ENCODE measurements around the gene LYPLAL1. TPM values are rescaled to one million over a fixed set of nuclear protein-coding genes. Genes with fewer than 3 reads are reported as not detected.

The LYPLAL1 gene
- total and polyA plus RNA-seq, 3 donors from 2014 or later, result 20.8 to 33.8 (median 26.5) TPM

- H3K4me3 ChIP-seq, result no peak overlapping the region
- TF ChIP-seq CTCF (IDR thresholded peaks at IDR 0.05) (no peak), POLR2A (IDR thresholded peaks at IDR 0.05) (no peak)
- no peaks in the 10 kb centered on the region for H3K27me3 ChIP-seq
- no peaks in the 10 kb centered on the region for H3K36me3 ChIP-seq (ENCODE audit: low read depth, missing control alignments)
- 87 to 90% methylated on average over 2 of the region's 2 CpGs for WGBS, 2 donors
- intact Hi-C loops (cut with DNase I; ENCODE audit: low total_unique reads), result no loop called here
- no peaks in the 10 kb centered on the region for H3K9me3 ChIP-seq
- H3K4me1 ChIP-seq, result no peaks in the 10 kb centered on the region
- no peak for DNase-seq
- no peak overlapping the region for H3K27ac ChIP-seq
Observed at GRCh38 chr1:219128957-219129356, 44.7 kb upstream of the LYPLAL1 start.

- no peaks in the 10 kb centered on the region for H3K9me3 ChIP-seq
- TF ChIP-seq POLR2A (IDR thresholded peaks at IDR 0.05) (no peak), CTCF (IDR thresholded peaks at IDR 0.05) (no peak)
- 88 to 93% methylated on average over 1 of the region's 1 CpG for WGBS, 2 donors
- no peak overlapping the region for H3K4me3 ChIP-seq
- intact Hi-C loops (cut with DNase I; ENCODE audit: low total_unique reads), result no loop called here
- no peaks in the 10 kb centered on the region for H3K36me3 ChIP-seq (ENCODE audit: low read depth, missing control alignments)
- no peak for DNase-seq
- no peak overlapping the region for H3K27ac ChIP-seq
- H3K27me3 ChIP-seq, result no peaks in the 10 kb centered on the region
- H3K4me1 ChIP-seq, result no peaks in the 10 kb centered on the region
Observed at GRCh38 chr1:219130366-219130935, 43.2 kb upstream of the LYPLAL1 start.

- WGBS, 2 donors, result 92 to 94% methylated on average over 1 of the region's 1 CpG
- no peak for TF ChIP-seq CTCF (IDR thresholded peaks at IDR 0.05)
- no peak for TF ChIP-seq POLR2A (IDR thresholded peaks at IDR 0.05)
- DNase-seq, result no peak
- no peak overlapping the region for H3K27ac ChIP-seq
- H3K36me3 ChIP-seq (ENCODE audit: low read depth, missing control alignments), result no peaks in the 10 kb centered on the region
- H3K9me3 ChIP-seq, result no peaks in the 10 kb centered on the region
- H3K27me3 ChIP-seq, result no peaks in the 10 kb centered on the region
- no peak overlapping the region for H3K4me3 ChIP-seq
- intact Hi-C loops (cut with DNase I; ENCODE audit: low total_unique reads), result no loop called here
- no peaks in the 10 kb centered on the region for H3K4me1 ChIP-seq
Observed at GRCh38 chr1:219132939-219133338, 40.7 kb upstream of the LYPLAL1 start.

- intact Hi-C loops (cut with DNase I; ENCODE audit: low total_unique reads), result no loop called here
- TF ChIP-seq POLR2A (IDR thresholded peaks at IDR 0.05), result no peak
- Histone ChIP-seq H3K27me3 (no peaks in the 10 kb centered on the region), H3K27ac (no peak overlapping the region), H3K4me3 (no peak overlapping the region), H3K4me1 (no peaks in the 10 kb centered on the region), H3K9me3 (no peaks in the 10 kb centered on the region), H3K36me3 (ENCODE audit: low read depth, missing control alignments) (no peaks in the 10 kb centered on the region)
- WGBS, 2 donors, result 95 to 98% methylated on average over 3 of the region's 3 CpGs
- DNase-seq, result no peak
Observed at GRCh38 chr1:219138747-219139146, 34.9 kb upstream of the LYPLAL1 start.

- DNase-seq, result no peak
Observed at GRCh38 chr1:219140303-219140877, 33.3 kb upstream of the LYPLAL1 start.

More at GRCh38 chr1:219140303-219140877, 33.3 kb upstream of the LYPLAL1 start:
- no peaks in the 10 kb centered on the region for H3K9me3 ChIP-seq
- TF ChIP-seq CTCF (IDR thresholded peaks at IDR 0.05) (no peak), POLR2A (IDR thresholded peaks at IDR 0.05) (no peak)
- H3K4me3 ChIP-seq, result no peak overlapping the region
- intact Hi-C loops (cut with DNase I; ENCODE audit: low total_unique reads), result no loop called here
- 33 to 41% methylated on average over 2 of the region's 2 CpGs for WGBS, 2 donors
- H3K36me3 ChIP-seq (ENCODE audit: low read depth, missing control alignments), result no peaks in the 10 kb centered on the region
- H3K27ac ChIP-seq, result no peak overlapping the region
- H3K27me3 ChIP-seq, result no peaks in the 10 kb centered on the region
- H3K4me1 ChIP-seq, result no peaks in the 10 kb centered on the region
